Ureter (tissue), 1 donor: ENCODE results near the gene FAF1. TPM values are rescaled to one million over a fixed set of nuclear protein-coding genes. Genes with fewer than 3 reads are reported as not detected.
A peak's percentile ranks its signal among the peaks of the same experiment; 100 is the strongest.

ENCODE experiments used
- DNase-seq: peaks from one replicate; pipeline ENCODE4 v3.0.0-alpha.2; 2020; ENCODE audit warnings: low spot score
- total RNA-seq: library from RNA; stranded (reverse); gene quantifications from one replicate; pipeline ENCODE4 v1.2.4, GENCODE V29; 2023
- donor health status: DM: yes; HTN: yes; CAD: no.

The FAF1 gene
- total RNA-seq, 1 donor from 2014 or later = 80.6 TPM

DNA sequence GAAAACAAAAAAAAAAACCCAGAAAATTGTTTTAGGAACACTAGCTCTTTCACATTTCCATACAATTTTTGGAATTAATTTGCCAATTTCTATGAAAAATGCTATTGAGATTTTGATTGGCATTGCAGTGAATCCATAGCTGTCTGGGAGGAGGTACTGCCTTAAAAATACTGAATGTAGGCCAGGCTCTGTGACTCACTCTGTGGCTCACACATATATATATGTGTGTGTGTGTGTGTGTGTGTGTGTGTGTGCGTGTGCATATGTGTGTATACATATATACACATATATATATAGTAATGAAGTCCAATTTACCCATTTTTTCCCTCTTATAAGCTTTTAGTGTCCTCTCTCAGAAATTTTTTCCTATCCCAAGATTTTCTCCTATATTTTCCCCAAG, 322.6 kb downstream of the FAF1 start:
- no peak for DNase-seq

DNA sequence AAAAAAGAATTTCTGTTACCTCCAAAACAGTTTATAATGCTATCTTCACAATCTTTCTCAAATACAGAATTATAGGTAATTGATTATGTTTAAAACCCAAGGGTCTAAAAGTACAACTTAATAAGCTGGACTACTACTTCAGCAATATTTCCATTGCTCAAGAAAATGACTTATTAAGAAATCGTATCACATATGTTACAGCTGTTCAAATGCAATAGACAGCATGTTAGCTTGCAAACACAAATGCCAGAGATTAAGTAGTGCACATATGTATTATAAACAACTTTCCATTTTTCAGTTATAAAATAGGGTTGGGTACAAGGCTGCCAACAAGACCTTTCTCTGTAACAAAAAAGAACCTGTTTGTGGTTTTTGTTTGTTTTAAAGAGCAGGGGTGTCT, 325.8 kb downstream of the FAF1 start:
- DNase-seq = no peak

GRCh38 chr1:50633465-50633864, 326.6 kb downstream of the FAF1 start:
- DNase-seq = no peak

DNA sequence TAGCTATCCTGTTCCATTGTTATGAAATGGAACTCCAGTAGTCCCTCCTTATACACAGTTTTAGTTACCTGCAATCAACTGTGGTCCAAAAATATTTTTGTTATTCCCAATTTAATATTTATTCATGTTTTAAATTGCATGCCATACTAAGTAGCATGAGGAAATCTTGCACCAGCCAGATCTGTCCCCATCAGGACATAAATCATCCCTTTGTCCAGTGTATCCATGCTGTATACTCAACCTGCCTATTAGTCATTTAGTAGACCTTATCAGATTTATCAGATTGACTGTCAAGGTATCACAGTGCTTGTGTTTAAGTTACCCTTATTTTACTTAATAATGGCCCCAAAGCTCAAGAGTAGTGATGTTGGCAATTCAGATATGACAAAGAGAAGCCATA, 328.9 kb downstream of the FAF1 start:
- DNase-seq = no peak

GRCh38 chr1:50622259-50622658, 337.8 kb downstream of the FAF1 start:
- DNase-seq = no peak

DNA sequence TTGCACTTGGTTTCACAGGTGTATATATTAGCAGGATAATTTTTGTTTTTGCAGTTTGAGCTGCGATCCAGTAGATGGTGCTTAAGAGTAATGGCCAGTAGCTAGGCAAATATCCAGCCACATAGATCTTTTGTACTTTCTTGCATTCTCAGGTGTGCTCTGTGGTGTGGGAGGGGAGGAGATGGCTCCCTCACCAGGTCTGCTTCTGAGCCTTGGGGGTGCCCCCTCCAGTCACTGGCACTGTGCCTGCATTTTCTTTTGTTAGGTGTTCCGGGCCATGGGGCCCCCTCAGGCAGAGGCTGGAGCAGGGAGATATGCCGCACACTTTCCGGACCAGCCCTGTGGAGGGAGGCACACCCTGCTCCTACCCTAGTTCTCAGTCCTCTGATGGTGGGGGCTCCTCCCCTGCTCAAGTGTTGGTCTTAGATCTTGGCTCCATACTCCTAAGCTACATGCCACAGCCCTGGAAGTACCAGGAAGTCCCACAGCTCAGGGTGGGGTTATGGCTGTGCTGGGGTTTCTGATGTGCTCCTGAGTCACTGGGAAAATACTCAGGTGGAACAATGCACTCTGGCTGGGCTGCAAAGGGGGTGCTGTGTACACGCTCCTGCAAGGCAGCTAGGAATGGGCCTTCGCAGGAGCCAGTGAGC, 339.3 kb downstream of the FAF1 start:
- no peak for DNase-seq

DNA sequence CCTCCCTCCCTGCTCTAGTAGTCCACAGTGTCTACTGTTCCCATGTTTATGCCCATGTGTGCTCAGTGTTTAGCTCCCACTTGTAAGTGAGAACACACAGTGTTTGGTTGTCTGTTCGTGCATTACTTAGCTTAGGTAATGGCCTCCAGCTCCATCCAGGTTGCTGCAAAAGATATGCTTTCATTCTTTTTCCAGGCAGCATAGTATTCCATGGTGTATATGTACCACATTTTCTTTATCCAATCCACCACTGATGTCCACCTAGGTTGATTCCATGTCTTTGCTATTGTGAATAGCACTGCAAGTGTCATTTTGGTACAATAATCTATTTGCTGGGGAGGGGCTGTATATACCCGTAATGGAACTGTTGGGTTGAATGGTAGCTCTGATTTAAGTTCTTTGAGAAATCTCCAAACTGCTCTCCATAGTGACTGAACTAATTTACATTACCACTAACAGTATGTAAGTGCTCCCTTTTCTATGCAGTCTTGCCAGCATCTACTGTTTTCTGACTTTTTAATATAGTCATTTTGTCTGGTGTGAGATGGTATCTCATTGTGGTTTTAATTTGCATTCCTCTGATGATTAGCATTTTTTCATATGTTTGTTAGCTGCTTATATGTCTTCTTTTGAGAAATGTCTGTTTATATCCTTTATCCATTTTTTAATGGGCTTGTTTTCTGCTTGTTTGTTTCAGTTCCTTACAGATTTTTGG, 344.9 kb downstream of the FAF1 start:
- no peak for DNase-seq

DNA sequence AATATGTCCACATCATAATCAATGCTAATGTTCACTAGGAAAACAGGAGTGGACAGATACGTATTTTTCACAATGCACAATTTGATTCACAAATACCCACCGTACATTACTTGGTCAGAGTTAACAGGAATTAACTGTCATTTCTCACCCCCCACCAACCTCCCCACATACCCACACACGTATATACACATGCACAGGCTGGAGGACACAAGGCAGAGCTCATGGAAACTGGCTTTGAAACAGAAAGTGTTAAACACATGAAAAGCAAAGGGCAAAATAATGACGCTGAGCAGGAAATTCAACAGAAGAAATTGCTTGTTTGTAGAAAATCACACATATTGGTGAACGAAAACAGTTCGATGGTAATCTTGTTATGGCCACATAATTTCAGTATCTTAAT, 348.4 kb downstream of the FAF1 start:
- no peak for DNase-seq

GRCh38 chr1:50610563-50610962, 349.5 kb downstream of the FAF1 start:
- DNase-seq = no peak

- no peak for DNase-seq
These were observed 350.6 kb downstream of the FAF1 start for GRCh38 chr1:50609508-50609907.

GRCh38 chr1:50605186-50605875, 354.7 kb downstream of the FAF1 start:
- no peak for DNase-seq

DNA sequence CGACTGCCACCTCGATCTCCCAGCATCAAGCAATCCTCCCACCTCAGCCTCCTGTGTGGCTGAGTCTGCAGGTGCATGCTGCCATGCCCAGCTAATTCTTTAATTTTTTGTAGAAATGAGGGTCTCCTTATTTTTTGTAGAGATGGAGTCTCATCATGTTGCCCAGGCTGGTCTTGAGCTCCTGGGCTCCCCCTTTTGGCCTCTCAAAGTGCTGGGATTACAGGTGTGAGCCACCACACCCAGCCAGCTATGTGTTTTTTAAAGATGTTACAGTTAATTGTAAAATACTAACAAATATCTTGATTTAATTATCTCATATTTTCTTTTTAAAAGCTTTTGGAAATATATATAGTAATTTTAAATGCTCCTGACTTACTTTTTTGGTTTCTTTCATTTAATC, 355.5 kb downstream of the FAF1 start:
- DNase-seq = no peak

GRCh38 chr1:50603274-50604271, 356.5 kb downstream of the FAF1 start:
- peak; percentile 54 for DNase-seq

GRCh38 chr1:50599546-50599945, 360.5 kb downstream of the FAF1 start:
- DNase-seq = no peak

DNA sequence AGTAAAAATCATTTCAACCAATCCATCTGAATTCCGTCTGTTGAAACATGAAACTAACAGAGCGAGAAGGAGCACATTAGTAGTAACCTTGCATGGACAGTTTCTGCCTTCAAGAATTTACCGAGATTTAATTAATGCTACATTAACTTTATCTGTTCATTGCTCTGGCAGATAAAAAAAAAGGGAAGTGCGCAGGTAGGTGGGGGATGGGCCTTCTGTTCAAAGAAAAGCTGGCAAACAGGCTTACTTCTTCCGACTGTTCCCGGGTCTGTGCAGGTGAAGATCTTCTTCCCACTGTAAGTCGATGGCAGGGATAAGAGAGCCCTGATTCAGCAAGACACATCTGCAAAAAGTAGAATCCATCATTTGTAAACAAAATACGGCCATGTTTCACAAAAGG, 364.2 kb downstream of the FAF1 start:
- no peak for DNase-seq

DNA sequence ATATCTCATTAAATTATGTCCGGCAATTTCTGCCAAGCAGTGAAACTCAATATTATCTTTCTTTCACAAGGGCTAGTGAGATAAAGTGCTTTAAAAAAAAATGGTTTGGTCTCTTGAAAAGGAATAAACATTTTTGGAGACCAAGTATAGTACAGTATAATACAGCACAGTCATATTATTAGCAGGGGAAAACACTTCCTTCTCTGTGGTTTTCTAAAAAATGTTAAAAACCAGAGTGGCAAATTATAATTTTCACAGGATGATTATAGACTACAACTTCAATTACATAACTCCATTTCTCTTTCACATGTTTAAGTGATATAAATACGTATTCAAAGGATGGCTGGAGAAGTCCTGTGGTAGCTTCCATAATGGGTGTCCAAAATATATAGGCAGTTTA, 366.6 kb downstream of the FAF1 start:
- no peak for DNase-seq

DNA sequence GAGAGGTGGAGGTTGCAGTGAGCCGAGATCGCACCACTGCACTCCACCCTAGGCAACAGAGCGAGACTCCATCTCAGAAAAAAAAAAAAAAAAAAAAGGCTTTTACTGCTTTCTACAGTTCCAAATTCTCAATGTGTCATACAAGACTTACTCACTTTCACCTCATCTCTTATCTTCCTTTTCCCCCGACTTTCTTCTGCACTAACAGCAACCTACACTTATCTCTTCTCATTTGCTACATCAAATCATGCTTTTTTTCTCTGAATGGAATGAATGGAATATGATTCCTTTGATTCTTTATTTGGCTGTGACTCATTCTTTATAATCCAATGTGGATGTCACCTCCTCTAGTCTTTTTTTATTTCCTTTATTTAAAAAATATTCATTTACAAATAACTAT, 368.5 kb downstream of the FAF1 start:
- no peak for DNase-seq

- no peak for DNase-seq
These were observed 377.7 kb downstream of the FAF1 start for GRCh38 chr1:50582346-50582745.

- DNase-seq = no peak
These were observed 390.0 kb downstream of the FAF1 start for GRCh38 chr1:50570066-50570468.

- DNase-seq = no peak
These were observed 391.3 kb downstream of the FAF1 start for GRCh38 chr1:50568782-50569181.

GRCh38 chr1:50566405-50566804, 393.7 kb downstream of the FAF1 start:
- no peak for DNase-seq

- DNase-seq = no peak
These were observed 395.6 kb downstream of the FAF1 start for GRCh38 chr1:50564417-50564816.
